ENCODE results near the gene MBNL2.

Gene MBNL2

GRCh38 chr13:97185751-97186150 is 36.4 kb upstream of the MBNL2 start:
- H4K20me1 ChIP-seq (ENCODE audit: control insufficient read depth, insufficient read depth, low read depth, low read length), result no peaks in the 10 kb centered on the region
- no peak overlapping the region for H3K4me2 ChIP-seq (ENCODE audit: low read length)
- H3F3A ChIP-seq (ENCODE audit: control insufficient read depth, insufficient read depth), result no peaks in the 10 kb centered on the region
- H3K79me2 ChIP-seq (ENCODE audit: control insufficient read depth, low read length), result no peaks in the 10 kb centered on the region
- H3K27me3 ChIP-seq (ENCODE audit: control insufficient read depth, low read length), result 0 out of 2 replicates have a peak, but pooled peaks cover 4% of the 10 kb centered on the region
- H3K4me1 ChIP-seq (ENCODE audit: control insufficient read depth, low read length), result no peaks in the 10 kb centered on the region
- no peaks in the 10 kb centered on the region for H3K9me3 ChIP-seq (ENCODE audit: control insufficient read depth, insufficient read depth, low read length)
- no peak overlapping the region for H3K4me3 ChIP-seq (ENCODE audit: low read length)
- H3K9me2 ChIP-seq (replicated peaks; ENCODE audit: control insufficient read depth, low read length), result no peaks in the 10 kb centered on the region
- no peak overlapping the region for H3K27ac ChIP-seq (ENCODE audit: low read depth, low read length)
- no peak for TF ChIP-seq CTCF (IDR thresholded peaks at IDR 0.05; ENCODE audit: low read depth, low read length, poor library complexity, severe bottlenecking)
- no peaks in the 10 kb centered on the region for H3K36me3 ChIP-seq (ENCODE audit: control insufficient read depth, low read length)

- Histone ChIP-seq H3K9me3 (ENCODE audit: control insufficient read depth, insufficient read depth, low read length) (no peaks in the 10 kb centered on the region), H3K9me2 (replicated peaks; ENCODE audit: control insufficient read depth, low read length) (no peaks in the 10 kb centered on the region), H3K36me3 (ENCODE audit: control insufficient read depth, low read length) (no peaks in the 10 kb centered on the region), H4K20me1 (ENCODE audit: control insufficient read depth, insufficient read depth, low read depth, low read length) (no peaks in the 10 kb centered on the region), H3F3A (ENCODE audit: control insufficient read depth, insufficient read depth) (no peaks in the 10 kb centered on the region), H3K27ac (ENCODE audit: low read depth, low read length) (no peak overlapping the region), H3K79me2 (ENCODE audit: control insufficient read depth, low read length) (no peaks in the 10 kb centered on the region), H3K4me1 (ENCODE audit: control insufficient read depth, low read length) (no peaks in the 10 kb centered on the region), H3K4me3 (ENCODE audit: low read length) (no peak overlapping the region), H3K4me2 (ENCODE audit: low read length) (no peak overlapping the region), H3K27me3 (ENCODE audit: control insufficient read depth, low read length) (0 out of 2 replicates have a peak, but pooled peaks cover 4% of the 10 kb centered on the region)
- TF ChIP-seq CTCF (IDR thresholded peaks at IDR 0.05; ENCODE audit: low read depth, low read length, poor library complexity, severe bottlenecking) (no peak), EZH2phosphoT487 (IDR thresholded peaks at IDR 0.05; ENCODE audit: borderline replicate concordance, low read length) (no peak)
Measured at GRCh38 chr13:97188207-97188606, 33.9 kb upstream of the MBNL2 start.

- Histone ChIP-seq H3K36me3 (ENCODE audit: control insufficient read depth, low read length) (no peaks in the 10 kb centered on the region), H3K27me3 (ENCODE audit: control insufficient read depth, low read length) (no peaks in the 10 kb centered on the region), H3K4me2 (ENCODE audit: low read length) (no peak overlapping the region), H3K79me2 (ENCODE audit: control insufficient read depth, low read length) (no peaks in the 10 kb centered on the region), H3K4me1 (ENCODE audit: control insufficient read depth, low read length) (no peaks in the 10 kb centered on the region), H3K9me2 (replicated peaks; ENCODE audit: control insufficient read depth, low read length) (no peaks in the 10 kb centered on the region), H4K20me1 (ENCODE audit: control insufficient read depth, insufficient read depth, low read depth, low read length) (no peaks in the 10 kb centered on the region), H3K27ac (ENCODE audit: low read depth, low read length) (no peak overlapping the region), H3K9me3 (ENCODE audit: control insufficient read depth, insufficient read depth, low read length) (no peaks in the 10 kb centered on the region), H3K4me3 (ENCODE audit: low read length) (no peak overlapping the region), H3F3A (ENCODE audit: control insufficient read depth, insufficient read depth) (no peaks in the 10 kb centered on the region)
- TF ChIP-seq EZH2phosphoT487 (IDR thresholded peaks at IDR 0.05; ENCODE audit: borderline replicate concordance, low read length), result no peak
- TF ChIP-seq CTCF (IDR thresholded peaks at IDR 0.05; ENCODE audit: low read depth, low read length, poor library complexity, severe bottlenecking), result no peak
Measured at GRCh38 chr13:97189928-97190327, 32.2 kb upstream of the MBNL2 start.

- H3K4me2 ChIP-seq (ENCODE audit: low read length), result no peak overlapping the region
Measured at GRCh38 chr13:97191142-97191541, 31.0 kb upstream of the MBNL2 start.

More at GRCh38 chr13:97191142-97191541, 31.0 kb upstream of the MBNL2 start:
- TF ChIP-seq CTCF (IDR thresholded peaks at IDR 0.05; ENCODE audit: low read depth, low read length, poor library complexity, severe bottlenecking) (no peak), EZH2phosphoT487 (IDR thresholded peaks at IDR 0.05; ENCODE audit: borderline replicate concordance, low read length) (no peak)
- no peaks in the 10 kb centered on the region for H3F3A ChIP-seq (ENCODE audit: control insufficient read depth, insufficient read depth)
- no peak overlapping the region for H3K27ac ChIP-seq (ENCODE audit: low read depth, low read length)
- H4K20me1 ChIP-seq (ENCODE audit: control insufficient read depth, insufficient read depth, low read depth, low read length), result no peaks in the 10 kb centered on the region
- no peaks in the 10 kb centered on the region for H3K79me2 ChIP-seq (ENCODE audit: control insufficient read depth, low read length)
- H3K4me1 ChIP-seq (ENCODE audit: control insufficient read depth, low read length), result no peaks in the 10 kb centered on the region
- H3K9me3 ChIP-seq (ENCODE audit: control insufficient read depth, insufficient read depth, low read length), result no peaks in the 10 kb centered on the region
- H3K27me3 ChIP-seq (ENCODE audit: control insufficient read depth, low read length), result no peaks in the 10 kb centered on the region
- no peaks in the 10 kb centered on the region for H3K36me3 ChIP-seq (ENCODE audit: control insufficient read depth, low read length)
- H3K4me3 ChIP-seq (ENCODE audit: low read length), result no peak overlapping the region
- no peaks in the 10 kb centered on the region for H3K9me2 ChIP-seq (replicated peaks; ENCODE audit: control insufficient read depth, low read length)

All from DOHH2 (cell line).